NOMO-1 treated with dmso at 0.1 percent for 144 hours (cell line): ENCODE measurements around the gene KIRREL3.

ENCODE experiments used
- DNase-seq: peaks from one replicate; lab custom pipeline; 2025; ENCODE audit not compliant: unreplicated experiment; lab: John Stamatoyannopoulos, UW

Gene KIRREL3

GRCh38 chr11:126496576-126497337 is 503.8 kb downstream of the KIRREL3 start:
- DNase-seq: no peak

DNA sequence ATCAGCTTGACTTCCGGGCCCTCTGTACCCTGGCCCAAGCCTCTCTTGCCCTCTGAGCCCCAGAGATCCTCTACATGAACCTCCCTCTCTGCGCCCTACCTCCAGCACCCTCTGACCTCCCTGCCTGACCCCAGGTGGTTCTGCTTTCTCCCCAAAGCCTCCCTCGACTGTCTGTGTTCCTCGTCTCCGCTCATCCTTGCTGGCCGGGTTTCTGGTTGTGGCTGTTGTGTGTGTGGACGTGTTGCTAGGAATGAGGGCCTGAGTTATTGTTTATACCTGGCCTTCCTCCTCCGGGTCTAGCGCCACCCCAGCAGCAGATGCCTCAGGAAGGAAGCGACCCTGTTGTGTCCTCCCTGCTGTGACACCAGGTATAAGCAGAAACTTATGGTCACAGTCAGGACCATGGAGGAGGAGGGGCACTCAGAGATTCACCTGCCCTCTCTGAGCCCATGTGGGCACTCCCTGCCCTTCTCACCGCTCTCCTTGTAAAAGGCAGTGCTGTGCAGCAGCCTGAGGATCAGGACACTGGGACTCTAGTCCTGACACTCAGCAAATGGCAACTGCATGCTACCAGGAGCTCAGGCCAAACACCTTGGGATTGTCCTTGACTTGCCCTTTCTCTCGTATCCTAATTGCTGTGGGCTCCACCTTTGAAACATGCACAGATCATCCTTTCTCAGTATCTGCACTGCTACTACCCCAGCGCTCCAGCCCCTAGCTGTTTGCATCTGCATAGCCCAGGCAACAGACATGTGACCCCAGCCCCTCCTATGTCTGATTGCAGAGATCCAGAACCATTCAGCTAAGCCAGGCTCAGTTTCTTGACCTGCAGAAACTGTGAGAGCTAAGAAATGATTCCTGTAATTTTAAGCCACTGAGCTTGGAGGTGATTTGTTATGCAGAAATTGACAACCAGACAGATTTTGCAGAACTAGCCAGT is 505.0 kb downstream of the KIRREL3 start:
- DNase-seq: no peak

DNA sequence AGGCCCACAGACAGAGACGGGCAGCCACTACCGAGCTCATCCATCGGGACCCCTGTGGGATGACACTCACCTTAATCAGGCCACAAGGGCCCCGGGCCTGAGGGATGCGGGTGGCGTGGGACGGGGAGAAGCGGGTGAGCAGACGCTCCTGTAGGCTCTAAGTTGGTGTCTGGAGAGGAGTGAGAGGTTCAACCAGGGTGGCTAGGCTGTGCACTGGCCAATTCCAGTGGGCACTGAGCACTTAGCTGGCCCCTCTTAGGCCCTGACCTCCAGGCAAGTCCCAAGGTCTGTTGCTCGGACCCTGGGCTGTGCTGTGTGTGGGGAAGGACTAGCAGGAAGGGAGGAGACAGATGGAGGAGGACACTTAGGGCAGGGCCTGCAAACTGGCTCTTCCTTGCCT is 505.7 kb downstream of the KIRREL3 start:
- no peak for DNase-seq

GRCh38 chr11:126492331-126493082 is 508.1 kb downstream of the KIRREL3 start:
- DNase-seq: no peak

DNA sequence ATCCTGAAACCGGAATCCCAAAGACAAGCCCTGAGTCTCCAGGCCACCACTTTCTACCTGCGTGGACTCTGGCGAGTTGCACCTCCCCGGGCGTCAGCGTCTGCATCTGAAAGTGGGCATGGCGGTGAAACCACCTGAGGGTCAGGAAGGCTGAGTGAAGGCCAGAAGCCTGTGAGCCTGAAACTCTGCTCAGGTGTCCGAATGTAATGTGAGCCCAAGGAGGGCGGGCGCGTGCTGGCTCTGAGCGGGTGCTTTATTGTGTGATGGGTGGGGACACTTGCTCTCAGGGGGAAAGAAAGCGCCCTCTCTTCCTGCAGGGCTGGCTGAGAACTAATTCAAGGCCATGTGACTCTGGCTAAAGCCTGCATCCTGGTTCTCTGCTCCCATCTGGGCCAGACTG is 509.5 kb downstream of the KIRREL3 start:
- no peak for DNase-seq

DNA sequence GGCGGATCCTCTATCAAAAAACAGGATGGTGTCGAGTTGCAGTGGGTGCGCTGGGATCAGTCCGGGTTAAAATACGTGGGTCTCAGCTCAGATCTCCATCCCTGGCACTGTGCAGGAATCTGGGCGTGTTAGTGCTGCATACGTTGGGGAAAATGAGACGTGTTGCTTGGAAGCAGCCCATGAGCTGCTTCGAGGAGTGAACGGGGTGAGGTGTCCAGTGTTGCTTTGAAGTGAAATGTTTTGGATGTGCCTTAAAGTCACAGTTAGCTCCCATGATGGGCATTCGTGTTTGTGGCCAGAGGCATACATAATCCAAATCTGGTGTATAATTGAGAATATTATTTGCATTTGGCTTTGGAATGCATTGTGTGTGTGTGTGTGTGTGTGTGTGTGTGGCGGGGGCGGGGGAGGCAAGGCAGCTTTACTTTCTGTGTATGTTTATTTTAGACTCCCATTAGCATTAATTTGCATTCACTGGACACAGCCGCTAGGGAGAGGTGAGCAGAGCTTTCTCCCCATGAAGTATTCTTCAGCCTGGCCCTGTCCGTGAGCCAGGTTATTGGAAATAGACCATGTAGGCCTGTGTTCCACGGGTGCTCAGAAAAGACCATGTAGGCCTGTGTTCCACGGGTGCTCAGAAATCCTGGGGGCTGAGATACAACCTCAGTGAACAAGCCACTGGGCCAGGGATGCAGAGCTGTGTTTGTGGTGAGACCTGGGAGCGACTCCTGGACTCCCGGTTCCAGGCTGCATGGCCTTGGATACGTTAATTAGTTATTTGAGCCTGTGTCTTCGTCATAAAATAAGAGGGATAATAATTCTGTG is 510.5 kb downstream of the KIRREL3 start:
- no peak for DNase-seq

GRCh38 chr11:126488591-126489370 is 511.8 kb downstream of the KIRREL3 start:
- DNase-seq: no peak

GRCh38 chr11:126487711-126488110 is 512.9 kb downstream of the KIRREL3 start:
- DNase-seq: no peak

- no peak for DNase-seq
Measured at GRCh38 chr11:126485986-126486635, 514.5 kb downstream of the KIRREL3 start.

DNA sequence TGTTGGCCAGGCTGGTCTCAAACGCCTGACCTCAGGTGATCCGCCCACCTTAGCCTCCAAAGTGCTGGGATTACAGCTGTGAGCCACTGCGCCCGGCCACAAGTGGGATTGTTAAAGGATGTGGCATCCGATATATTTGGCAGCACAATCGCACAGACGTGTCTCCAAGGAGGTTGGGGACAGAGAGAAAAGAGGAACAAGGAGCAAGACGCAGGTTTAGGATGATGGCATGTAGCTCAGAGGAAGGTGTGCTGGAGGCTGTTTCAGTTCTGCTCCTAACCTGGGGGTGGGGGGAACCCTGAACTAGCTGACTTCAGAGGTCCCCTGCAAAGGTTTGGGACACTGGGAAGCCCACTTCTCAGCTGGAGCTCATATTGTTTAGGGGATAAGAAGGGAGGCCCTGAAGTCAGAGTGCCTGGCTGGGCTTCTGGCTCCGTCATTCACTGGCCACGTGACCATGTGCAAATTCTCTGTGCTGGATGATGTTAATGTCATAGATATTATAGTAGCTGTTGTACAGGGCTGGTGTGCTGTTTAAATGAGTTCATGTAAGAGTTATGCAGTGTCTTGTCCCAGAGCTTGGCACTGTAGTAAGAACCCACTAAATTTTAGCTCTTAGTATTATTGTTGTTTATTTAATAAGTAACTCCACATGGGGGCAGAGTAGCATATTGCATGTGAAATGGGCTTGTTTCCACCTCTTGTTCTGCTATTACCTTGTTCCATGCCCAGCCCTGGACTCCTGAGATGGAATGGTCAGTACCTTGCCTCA is 515.4 kb downstream of the KIRREL3 start:
- peak; percentile 20 for DNase-seq

DNA sequence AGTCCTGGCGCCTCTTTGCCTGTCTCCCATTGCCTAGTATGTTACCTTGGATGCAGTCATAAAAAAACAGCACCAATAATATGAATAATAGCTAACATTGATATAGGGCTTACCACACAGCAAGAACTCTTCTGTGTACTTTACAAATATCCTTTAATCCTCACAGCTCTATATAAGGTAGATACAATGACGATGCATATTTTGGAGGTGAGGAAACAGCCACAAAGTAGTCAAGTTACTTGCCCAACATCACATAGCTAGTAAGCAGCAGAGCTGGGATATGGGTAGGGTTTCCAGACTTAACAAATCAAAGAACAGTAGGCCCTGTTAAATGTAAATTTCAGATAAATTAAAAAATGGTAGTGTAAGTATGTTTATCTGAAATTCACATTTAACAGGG is 516.3 kb downstream of the KIRREL3 start:
- DNase-seq: no peak

DNA sequence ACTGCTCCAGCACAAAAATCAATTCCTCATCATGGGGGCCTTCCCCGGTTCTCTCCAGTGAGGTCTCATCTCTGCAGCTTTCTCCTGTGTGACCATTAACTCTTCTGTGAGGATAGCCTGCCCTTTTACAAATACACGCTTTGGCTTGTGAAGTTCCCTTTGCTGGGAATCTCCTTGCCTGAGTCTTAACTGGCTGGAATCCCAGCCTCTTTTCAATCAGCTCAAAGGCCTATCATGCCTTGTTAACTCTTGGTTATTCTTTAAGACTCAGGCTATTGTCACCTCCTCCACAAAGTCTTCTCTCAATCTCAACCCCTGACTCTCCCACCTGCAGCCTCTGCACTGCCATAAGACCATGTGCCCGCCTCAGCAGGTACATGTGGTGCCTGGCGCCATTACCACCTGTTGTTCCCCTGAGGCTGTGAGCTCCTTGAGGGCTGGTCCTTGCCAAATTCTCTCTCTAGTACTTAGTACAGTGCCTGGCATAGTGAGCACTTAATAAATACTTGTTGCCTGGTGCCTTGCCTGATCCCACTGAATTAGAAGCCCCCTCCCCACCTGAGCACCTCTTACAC is 516.9 kb downstream of the KIRREL3 start:
- no peak for DNase-seq

DNA sequence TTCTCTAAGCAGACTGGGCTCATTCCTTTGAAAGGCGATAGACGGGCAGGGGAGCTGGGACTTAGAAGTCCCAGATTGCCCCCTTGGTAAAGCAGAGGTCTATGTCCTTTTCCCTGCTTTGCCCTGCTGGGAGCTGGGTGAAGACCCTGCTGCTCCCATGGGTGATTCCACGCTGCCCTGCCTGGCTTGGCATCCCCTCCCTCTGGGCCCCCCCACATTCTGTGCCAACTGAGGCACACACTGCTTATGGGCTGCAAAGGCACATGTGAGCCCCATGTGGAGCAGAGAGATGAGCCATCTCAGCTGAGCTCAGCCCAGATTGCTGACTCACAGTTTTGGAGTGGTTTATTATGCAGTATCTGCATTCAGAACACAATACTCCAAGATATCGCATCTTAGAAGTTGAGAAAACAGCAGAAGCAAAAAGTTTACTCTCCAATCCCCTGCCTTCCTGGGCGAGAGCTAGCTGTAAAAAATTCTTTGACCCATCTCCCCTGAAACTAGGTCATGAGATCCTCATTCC is 517.9 kb downstream of the KIRREL3 start:
- no peak for DNase-seq

DNA sequence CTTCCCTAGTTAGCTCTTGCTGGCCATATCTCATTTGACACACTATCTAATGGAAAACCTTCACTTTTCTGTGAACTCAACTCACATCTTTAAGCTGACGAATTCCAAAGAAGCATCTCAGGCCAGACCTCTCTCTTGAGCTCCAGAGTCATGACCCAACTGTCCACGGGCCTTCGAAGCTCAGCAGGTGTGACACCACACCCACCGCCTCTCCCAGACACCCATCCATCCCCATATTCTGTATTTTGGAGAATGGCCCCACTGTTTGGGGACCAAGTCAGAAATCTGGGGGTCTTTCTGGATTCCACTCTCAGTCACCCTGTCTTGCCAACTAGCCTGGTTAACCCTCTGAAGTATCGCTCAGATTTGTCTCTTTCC is 519.3 kb downstream of the KIRREL3 start:
- no peak for DNase-seq

DNA sequence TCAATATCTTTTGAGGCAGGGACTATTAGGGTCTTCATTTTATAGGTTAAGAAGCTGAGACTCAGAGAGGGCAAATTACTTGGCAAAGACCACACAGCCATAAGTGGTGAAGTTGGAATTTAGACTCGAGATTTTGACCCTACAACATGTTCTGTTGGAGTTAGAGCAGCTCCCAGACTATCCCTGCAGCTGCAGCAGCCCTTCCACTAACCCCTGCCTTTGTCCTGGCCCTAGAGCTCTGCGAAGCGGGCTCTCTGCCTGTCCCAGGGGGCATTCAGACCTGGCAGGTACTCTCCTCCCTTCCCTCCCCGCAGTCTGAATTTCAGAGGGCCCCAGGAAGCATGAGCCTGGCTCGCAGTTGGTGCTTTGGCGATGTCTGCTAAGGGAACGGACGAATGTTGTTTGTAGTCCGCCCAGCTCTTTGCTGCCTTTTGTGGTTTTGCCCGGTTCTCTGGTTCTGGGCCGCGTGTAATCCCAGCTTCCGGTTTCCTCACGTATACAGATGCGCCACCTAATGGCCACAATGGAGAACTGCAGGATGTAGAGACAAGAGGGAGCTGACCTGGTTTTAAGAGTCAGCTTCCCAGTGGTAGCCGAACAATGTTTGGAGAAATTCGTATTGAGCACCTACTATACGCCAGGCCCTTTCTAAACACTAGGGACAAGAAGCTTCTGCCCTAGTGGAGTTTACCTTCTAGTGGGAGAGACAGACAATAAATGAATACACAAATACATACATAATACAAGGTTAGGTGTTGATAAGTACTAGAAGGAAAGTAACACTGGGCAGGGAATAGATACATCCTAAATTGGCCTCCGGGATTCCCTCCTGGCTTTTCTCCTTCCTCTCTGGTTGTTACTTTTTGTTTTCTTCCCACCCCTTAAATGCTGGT is 519.9 kb downstream of the KIRREL3 start:
- peak; percentile 65 for DNase-seq

DNA sequence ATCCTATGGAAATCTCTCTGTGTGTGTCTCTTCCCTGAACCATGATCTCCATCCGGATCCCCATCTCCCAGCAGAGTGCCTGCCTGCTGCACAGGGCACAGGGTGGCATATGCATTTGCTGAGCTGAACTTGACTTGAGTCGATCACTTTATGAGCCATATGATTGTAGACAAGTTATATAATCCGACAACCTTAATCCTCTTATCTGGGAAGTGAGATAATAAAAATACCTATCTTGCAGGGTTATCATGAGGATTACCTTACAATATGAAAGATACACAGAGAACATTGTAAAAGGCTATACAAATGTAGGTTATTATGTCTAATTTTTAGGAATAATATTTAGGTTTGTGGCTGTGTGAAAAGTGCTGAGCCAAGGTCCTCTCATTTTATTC is 520.6 kb downstream of the KIRREL3 start:
- DNase-seq: no peak
